ENCODE measurements around the gene MAPK8IP2.

GRCh38 chr22:50563413-50564160, 37.0 kb upstream of the MAPK8IP2 start:
- TF ChIP-seq CTCF (IDR thresholded peaks at IDR 0.05) (no peak), POLR2A (IDR thresholded peaks at IDR 0.05) (no peak)

Measured in esophagus squamous epithelium (tissue), 4 donors.